Skeletal muscle tissue (tissue), 4 donors: ENCODE data around the gene SCART1. TPM values are rescaled to one million over a fixed set of nuclear protein-coding genes. Genes with fewer than 3 reads are reported as not detected.
"Not testable (repeated sequence)": the region's sequence is repeated elsewhere in the genome, so short reads cannot be mapped to it uniquely, and the experiment has no call there.

ENCODE experiments used
- H3K27ac ChIP-seq: one replicate; pipeline ENCODE4 v1.7.0; 2013; ENCODE audit warnings: mild to moderate bottlenecking, low read depth, low read length, inconsistent platforms
- H3K27me3 ChIP-seq, 3 donors: one replicate each; pipeline ENCODE4 v1.7.0; 2013; ENCODE audit warnings: low read length in 3 of 3; ENCODE audit not compliant: control insufficient read depth in 3 of 3, insufficient read depth in 3 of 3
- H3K36me3 ChIP-seq, 3 donors: one replicate each; pipeline ENCODE4 v1.7.0; 2013; ENCODE audit warnings: low read length in 3 of 3; ENCODE audit not compliant: control insufficient read depth in 3 of 3, insufficient read depth in 3 of 3
- H3K4me1 ChIP-seq, 3 donors: one replicate each; pipeline ENCODE4 v1.7.0; 2013; ENCODE audit warnings: low read length in 3 of 3, mild to moderate bottlenecking in 3 of 3; ENCODE audit not compliant: control insufficient read depth in 3 of 3, insufficient read depth in 3 of 3
- H3K4me3 ChIP-seq, 3 donors: one replicate each; pipeline ENCODE4 v1.7.0; 2013; ENCODE audit warnings: low read length in 3 of 3
- H3K9ac ChIP-seq, 3 donors: one replicate each; pipeline ENCODE4 v1.7.0; 2013; ENCODE audit warnings: low read length in 3 of 3, mild to moderate bottlenecking in 3 of 3, moderate library complexity in 2 of 3, low read depth in 1 of 3
- H3K9me3 ChIP-seq, 3 donors: one replicate each; pipeline ENCODE4 v1.7.0; 2013; ENCODE audit warnings: low read length in 3 of 3; ENCODE audit not compliant: control insufficient read depth in 3 of 3
- total RNA-seq: library from RNA; depleted of rRNA; stranded (reverse); fragments of >200 nt; gene quantifications from one replicate; pipeline ENCODE4 v1.2.3, GENCODE V29; 2014
- donor health status: Osteomylitis.

SCART1 gene
- total RNA-seq, 1 donor from 2014 or later = 1.6 TPM

DNA sequence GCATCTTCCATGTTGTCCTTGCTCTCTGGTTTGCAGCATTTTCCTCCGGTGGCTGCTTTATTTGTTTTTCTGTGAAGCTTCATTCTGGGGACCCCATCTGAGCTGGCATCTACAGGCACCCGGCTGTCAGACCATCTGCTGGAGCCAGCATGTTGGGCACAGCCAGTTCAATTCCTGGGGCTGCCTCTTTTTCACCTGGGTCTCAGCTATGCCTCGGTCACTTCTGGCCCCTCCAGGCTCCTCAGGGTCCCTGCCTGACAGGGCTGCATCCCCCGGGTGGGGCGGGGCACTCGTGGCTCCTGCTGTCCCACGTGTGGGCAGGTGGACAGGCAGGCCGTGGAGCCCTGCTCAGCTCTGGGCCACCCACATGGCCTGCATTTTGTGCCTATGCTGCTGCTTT lies 8.1 kb downstream of the SCART1 start:
- H3K27ac ChIP-seq = no peak overlapping the region
- peaks cover 0 to 5% (median 0%) of the 10 kb centered on the region in 3 donors for H3K27me3 ChIP-seq
- H3K9me3 ChIP-seq = no peaks in the 10 kb centered on the region
- H3K9ac ChIP-seq = no peak overlapping the region
- no peaks in the 10 kb centered on the region for H3K4me1 ChIP-seq
- peaks cover 0 to 3% (median 2%) of the 10 kb centered on the region in 3 donors for H3K36me3 ChIP-seq
- H3K4me3 ChIP-seq = no peak overlapping the region

DNA sequence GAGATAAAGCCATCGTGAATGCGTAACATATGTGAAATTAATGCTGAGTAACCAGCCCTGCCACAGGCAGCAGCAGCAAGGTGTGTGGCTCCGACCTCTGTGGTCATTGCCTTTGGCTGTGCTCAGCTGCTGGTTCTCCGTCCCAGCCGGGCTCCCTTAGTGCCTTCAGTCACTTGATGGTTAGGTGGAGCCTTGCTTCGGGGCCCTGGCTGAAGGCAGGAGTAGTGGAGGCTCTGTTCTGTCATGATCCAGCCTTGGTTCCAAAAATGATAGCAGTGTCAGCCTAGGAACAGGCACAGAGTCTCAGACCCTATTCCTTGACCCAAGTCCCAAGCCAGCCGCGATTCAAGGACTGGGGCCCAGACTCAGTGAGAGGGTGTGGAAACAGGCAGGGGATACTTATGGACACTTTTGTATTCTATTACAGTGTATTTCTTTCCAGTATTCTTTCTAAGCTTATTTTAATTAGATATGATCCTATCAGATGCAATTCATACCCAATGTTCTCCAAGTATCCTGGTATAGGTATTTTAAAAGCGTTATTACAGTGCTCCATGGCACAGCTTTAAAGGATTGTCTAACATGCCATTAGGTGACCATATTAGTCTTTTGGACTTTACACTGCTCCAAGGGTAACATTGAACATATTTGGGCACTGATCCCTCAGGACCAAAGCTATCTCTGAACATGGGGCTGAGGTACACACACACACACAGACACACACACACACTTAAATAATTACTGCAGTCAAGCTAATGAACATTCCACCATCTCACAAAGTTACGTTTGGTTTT lies 9.0 kb downstream of the SCART1 start:
- Histone ChIP-seq H3K9me3 (no peaks in the 10 kb centered on the region), H3K4me1 (no peaks in the 10 kb centered on the region), H3K27ac (no peak overlapping the region), H3K36me3 (peaks cover 0 to 9% (median 8%) of the 10 kb centered on the region in 3 donors), H3K4me3 (no peak overlapping the region), H3K9ac (no peak overlapping the region), H3K27me3 (peaks cover 0 to 5% (median 0%) of the 10 kb centered on the region in 3 donors)

DNA sequence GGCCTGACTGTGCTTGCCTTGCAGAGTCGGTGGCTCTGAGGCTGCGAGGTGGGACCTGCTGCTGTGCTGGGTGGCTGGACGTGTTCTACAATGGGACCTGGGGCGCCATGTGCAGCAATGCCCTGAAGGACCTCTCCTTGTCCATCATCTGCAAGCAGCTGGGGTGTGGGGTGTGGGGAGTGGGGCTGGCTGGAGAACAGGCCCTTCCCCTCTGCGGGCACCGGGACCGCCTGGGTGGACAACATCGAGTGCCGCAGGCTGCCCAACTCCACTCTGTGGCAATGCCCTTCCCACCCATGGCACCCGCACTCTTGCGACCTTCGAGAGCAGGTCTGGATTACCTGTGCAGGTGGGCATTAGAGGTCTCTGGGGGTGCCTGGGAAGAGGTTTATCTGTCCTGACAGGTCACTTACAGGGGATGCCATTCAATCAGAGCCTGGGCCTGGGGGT lies 10.9 kb downstream of the SCART1 start:
- H3K27ac ChIP-seq = no peak overlapping the region
- H3K9me3 ChIP-seq = no peaks in the 10 kb centered on the region
- no peak overlapping the region for H3K9ac ChIP-seq
- no peaks in the 10 kb centered on the region for H3K4me1 ChIP-seq
- no peak overlapping the region for H3K4me3 ChIP-seq
- peaks cover 0 to 5% (median 0%) of the 10 kb centered on the region in 3 donors for H3K27me3 ChIP-seq
- H3K36me3 ChIP-seq = peaks cover 0 to 12% (median 12%) of the 10 kb centered on the region in 3 donors

DNA sequence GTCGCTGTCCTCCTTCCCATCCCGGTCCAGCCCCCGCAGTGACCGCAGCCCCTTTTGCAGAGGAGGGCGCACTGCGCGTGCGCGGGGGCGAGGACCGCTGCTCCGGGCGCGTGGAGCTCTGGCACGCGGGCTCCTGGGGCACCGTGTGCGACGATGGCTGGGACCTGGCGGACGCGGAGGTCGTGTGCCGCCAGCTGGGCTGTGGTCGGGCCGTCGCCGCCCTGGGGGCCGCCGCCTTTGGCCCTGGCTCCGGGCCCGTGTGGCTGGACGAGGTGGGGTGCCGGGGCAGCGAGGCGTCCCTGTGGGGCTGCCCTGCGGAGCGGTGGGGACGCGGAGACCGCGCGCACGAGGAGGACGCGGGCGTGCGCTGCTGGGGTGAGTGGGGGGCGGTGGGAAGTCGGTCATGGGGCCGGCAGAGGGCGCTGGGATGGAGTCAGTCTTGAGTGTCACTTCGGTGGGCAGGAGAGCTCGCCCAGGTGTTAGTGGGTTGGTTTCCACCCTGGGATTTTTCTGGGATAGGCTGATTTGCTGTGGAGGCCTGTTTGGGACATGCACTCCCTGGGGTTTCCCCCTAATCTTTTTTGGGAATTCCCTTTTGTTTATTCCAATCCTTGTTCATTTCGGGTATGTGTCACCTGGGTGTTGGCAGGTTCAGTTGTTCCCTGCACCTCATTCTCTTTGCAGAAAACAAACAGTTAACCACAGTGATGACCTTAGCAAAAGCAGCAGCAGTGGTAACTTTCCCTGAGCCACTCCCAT lies 11.6 kb downstream of the SCART1 start:
- H3K36me3 ChIP-seq = peaks cover 0 to 12% (median 9%) of the 10 kb centered on the region in 3 donors

DNA sequence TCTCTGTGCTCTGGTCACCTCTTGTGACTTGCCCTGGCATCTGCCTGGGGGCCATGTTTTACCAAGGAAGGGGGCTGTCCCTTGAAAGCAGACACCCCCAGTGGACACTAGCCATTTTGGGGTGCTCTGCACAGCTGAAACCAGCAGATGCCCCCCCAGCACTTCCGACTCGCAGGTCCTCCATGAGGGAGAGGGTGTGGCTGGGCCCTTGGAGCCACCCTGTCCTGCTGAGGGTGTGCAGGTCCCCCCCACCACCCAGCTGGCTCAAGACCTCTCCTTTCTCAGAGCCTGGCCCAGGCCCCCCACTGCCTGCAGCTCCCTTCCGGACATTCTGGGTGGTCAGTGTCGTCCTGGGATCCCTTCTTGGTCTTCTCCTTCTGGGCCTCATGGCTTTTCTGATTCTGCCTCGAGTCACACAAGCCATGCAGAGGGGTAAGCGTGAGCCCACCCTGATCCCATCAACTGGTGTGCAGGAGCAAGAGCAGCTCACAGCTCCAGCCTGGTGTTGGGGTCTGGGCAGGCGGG lies 12.3 kb downstream of the SCART1 start:
- Histone ChIP-seq H3K9me3 (no peaks in the 10 kb centered on the region), H3K4me1 (no peaks in the 10 kb centered on the region), H3K27me3 (peaks cover 0 to 5% (median 0%) of the 10 kb centered on the region in 3 donors), H3K9ac (no peak overlapping the region), H3K36me3 (peaks cover 0 to 12% (median 9%) of the 10 kb centered on the region in 3 donors), H3K4me3 (no peak overlapping the region), H3K27ac (no peak overlapping the region)

More for the DNA sequence above, 11.6 kb downstream of the SCART1 start:
- H3K27ac ChIP-seq = no peak overlapping the region
- H3K27me3 ChIP-seq = peaks cover 0 to 5% (median 0%) of the 10 kb centered on the region in 3 donors
- H3K4me1 ChIP-seq = no peaks in the 10 kb centered on the region
- no peak overlapping the region for H3K9ac ChIP-seq
- no peak overlapping the region for H3K4me3 ChIP-seq
- no peaks in the 10 kb centered on the region for H3K9me3 ChIP-seq

DNA sequence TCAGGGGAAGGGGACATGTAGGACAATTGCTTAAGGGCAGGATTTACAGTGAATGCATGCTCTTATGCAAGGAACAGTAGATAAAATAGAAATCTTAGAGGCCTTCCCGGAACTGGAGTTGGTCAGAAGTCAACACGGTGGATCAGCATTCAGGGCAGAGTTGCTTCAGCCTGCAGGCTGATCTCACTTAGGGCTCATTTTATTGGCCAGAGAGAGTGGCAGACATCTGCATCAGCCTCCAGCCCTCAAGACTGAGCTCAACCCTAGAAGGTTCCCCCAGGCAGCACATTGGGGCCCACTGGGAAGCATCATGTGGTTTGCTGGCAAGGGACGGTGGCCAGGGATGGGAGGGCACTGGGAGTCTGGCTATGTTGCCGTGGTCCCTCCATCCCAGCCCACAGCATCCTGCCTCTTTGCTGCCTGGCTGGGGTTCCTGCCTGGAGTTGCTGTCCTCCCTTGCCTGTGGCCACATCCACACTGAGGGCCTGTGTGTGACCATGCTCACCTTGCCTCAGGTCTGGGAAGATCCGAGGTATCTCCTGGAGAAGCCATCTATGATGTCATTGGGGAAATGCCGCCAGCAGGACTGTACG lies 13.0 kb downstream of the SCART1 start:
- Histone ChIP-seq H3K9ac (no peak overlapping the region), H3K4me1 (no peaks in the 10 kb centered on the region), H3K4me3 (no peak overlapping the region), H3K27me3 (peaks cover 0 to 5% (median 0%) of the 10 kb centered on the region in 3 donors), H3K36me3 (peaks cover 0 to 12% (median 9%) of the 10 kb centered on the region in 3 donors), H3K27ac (no peak overlapping the region), H3K9me3 (no peaks in the 10 kb centered on the region)

DNA sequence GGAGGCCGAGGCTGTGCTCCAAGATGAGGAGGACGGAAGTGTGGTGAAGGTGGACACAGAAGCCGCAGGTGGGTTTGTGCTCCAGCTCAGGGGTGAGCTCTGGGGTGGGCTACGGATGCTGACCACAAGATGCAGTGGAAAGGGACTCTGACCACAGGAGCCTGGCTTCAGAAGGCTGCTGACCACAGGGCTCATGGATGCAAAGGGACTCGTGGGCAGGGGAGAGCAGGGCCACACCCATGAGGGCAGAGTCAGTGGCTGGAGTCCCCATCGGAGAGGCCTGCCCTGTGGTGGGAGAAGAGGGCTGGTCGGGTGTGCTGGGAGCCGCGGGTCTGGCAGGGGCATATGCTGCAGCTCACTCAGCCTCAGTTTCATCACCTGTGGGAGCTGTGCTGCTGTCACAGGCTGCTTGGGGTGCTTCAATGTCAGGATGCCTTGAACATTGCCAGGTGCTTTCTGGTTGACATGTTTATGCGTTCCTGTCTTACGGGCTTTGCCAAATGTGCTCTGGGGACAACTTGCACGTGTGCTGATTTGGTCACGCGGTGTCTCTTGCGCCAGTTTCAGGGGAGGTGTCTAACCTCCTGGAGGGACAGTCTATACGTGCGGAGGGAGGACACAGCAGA lies 13.7 kb downstream of the SCART1 start:
- H3K9me3 ChIP-seq = no peaks in the 10 kb centered on the region
- no peak overlapping the region for H3K27ac ChIP-seq
- no peak overlapping the region for H3K4me3 ChIP-seq
- no peaks in the 10 kb centered on the region for H3K4me1 ChIP-seq
- no peak overlapping the region for H3K9ac ChIP-seq
- peaks cover 0 to 5% (median 0%) of the 10 kb centered on the region in 3 donors for H3K27me3 ChIP-seq
- peaks cover 0 to 11% (median 9%) of the 10 kb centered on the region in 3 donors for H3K36me3 ChIP-seq

DNA sequence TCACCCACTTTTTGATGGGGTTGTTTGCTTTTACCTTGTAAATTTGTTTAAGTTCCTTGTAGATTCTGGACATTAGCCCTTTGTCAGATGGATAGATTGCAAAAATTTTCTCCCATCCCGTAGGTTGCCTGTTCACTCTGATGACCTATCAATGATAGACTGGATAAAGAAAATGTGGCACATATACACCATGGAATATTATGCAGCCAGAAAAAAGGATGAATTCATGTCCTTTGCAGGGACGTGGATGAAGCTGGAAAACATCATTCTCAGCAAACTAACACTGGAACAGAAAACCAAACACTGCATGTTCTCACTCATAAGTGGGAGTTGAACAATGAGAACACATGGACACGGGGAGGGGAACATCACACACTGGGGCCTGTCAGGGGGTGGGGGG lies 15.5 kb downstream of the SCART1 start:
- not testable (repeated sequence) for H3K27ac ChIP-seq, H3K27me3 ChIP-seq, H3K9ac ChIP-seq, H3K4me3 ChIP-seq, H3K9me3 ChIP-seq, H3K4me1 ChIP-seq
- peaks cover 0 to 11% (median 9%) of the 10 kb centered on the region in 3 donors for H3K36me3 ChIP-seq

DNA sequence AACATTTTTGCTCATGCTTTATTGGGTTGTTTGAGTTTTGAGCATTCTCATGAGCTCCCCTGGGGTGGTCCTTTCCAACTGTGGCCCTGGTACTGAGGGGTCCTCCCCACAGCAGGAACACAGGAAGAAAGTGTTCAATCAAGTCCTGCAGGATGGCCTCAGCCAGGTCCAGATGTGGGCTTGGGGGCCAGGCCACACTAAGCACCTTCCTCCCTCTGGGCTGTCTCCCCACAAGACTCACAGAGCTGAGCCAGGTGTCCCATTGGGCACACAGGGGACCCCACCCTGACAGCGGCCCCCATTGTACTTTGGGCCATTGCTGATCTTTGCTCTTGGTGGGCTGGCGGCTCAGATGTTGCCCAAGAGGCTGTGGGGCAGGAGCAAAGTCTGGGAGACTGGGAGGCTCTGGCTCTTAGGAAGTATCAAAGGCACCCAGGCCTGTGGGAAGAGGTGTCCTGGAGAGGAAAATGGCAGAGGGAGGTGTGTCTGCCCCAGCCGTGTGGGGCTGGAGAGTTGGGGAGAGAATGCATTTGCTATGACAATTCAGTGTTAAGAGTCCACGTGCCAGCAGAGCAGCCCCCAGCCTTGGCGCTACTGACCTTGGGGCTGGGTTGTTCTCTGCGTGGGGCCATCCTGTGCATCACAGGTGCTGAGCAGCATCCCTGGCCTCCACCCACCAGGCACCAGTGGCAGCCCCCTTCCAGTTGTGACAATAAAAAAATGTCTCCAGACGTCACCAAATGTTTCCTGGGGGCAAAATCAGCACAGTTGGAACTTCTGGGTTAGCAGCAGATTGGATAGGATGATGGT lies 17.8 kb downstream of the SCART1 start:
- Histone ChIP-seq H3K9me3 (no peaks in the 10 kb centered on the region), H3K27ac (no peak overlapping the region), H3K36me3 (peaks cover 0 to 11% (median 9%) of the 10 kb centered on the region in 3 donors), H3K4me3 (no peak overlapping the region), H3K27me3 (no peaks in the 10 kb centered on the region), H3K9ac (no peak overlapping the region), H3K4me1 (no peaks in the 10 kb centered on the region)
